Urinary bladder (tissue), 4 donors: Measurements from ENCODE around the gene MEF2B. TPM values are rescaled to one million over a fixed set of nuclear protein-coding genes. Genes with fewer than 3 reads are reported as not detected.

Experiments
- DNase-seq: peaks from one replicate; pipeline ENCODE4 v3.0.0-alpha.2; 2015; ENCODE audit errors: extremely low spot score
- H3K27ac ChIP-seq: one replicate; pipeline ENCODE4 v1.5.1; 2013; ENCODE audit warnings: low read depth, mild to moderate bottlenecking, moderate library complexity
- H3K36me3 ChIP-seq: one replicate; pipeline ENCODE4 v1.6.1; 2013; ENCODE audit warnings: mild to moderate bottlenecking, moderate library complexity; ENCODE audit not compliant: insufficient read depth
- H3K4me1 ChIP-seq: one replicate; pipeline ENCODE4 v1.6.1; 2013; ENCODE audit warnings: mild to moderate bottlenecking, moderate library complexity; ENCODE audit not compliant: insufficient read depth
- H3K4me3 ChIP-seq: one replicate; pipeline ENCODE4 v1.5.1; 2013; ENCODE audit warnings: low read depth, low read length
- WGBS: extraction: QIAGEN DNeasy Blood & Tissue Kit; methylation state at CpG from one replicate; pipeline ENCODE4 v1.1.7; 2013; 5-methylcytosine and 5-hydroxymethylcytosine counted together
- polyA plus RNA-seq: library from polyadenylated mRNA; stranded (reverse); fragments of 200-250 nt; gene quantifications from one replicate; pipeline ENCODE4 v1.2.3, GENCODE V29; 2013
- total RNA-seq: library from RNA; depleted of rRNA; stranded (reverse); fragments of >200 nt; gene quantifications from one replicate; pipeline ENCODE4 v1.2.3, GENCODE V29; 2014
- donor health status: healthy with polysubstance abuse.
- donor health status: healthy.

The MEF2B gene
- total RNA-seq (0.42 TPM), polyA plus RNA-seq (0.48 TPM)

GRCh38 chr19:19170053-19170872, at the start of gene MEF2B:
Gene MEF2B (minus strand): TSS chr19:19170263. CDS start chr19:19150735, 19,528 bp downstream.
- Histone ChIP-seq H3K4me3 (peak within 1 kb of the TSS; percentile 14), H3K36me3 (no peaks in the 10 kb centered on the region), H3K27ac (no peak within 1 kb of the TSS), H3K4me1 (no peaks in the 10 kb centered on the region)
- DNase-seq: no peak
- 9% methylated on average over 56 of the region's 56 CpGs for WGBS

- WGBS: 86% methylated on average over 21 of the region's 21 CpGs
- Histone ChIP-seq H3K4me1 (no peaks in the 10 kb centered on the region), H3K27ac (no peak overlapping the region), H3K36me3 (no peaks in the 10 kb centered on the region), H3K4me3 (no peak overlapping the region)
- no peak for DNase-seq
Observed at GRCh38 chr19:19218911-19219310, 48.8 kb upstream of the MEF2B start.

DNA sequence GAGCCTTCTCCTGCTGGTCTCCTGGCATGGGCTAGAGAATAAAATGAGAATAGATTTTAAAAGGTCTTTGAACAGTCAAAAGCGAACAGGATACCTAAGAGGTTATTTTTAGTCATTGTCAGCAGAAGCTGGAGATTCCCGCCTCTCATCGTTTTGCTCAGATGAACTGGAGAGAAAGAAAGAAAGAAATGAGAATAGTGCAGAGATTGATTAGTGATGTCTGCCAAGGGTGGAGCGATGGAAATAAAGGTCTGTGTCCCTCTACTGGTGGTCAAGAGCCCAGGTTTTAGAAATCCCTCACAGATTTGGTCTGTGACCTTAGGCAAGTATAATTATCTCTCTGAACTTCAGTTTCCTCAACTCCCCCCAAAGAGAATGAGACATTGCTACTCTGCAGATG, 47.0 kb upstream of the MEF2B start:
- DNase-seq: no peak
- WGBS: 53% methylated on average over 4 of the region's 4 CpGs
- Histone ChIP-seq H3K4me3 (no peak overlapping the region), H3K27ac (no peak overlapping the region), H3K4me1 (no peaks in the 10 kb centered on the region), H3K36me3 (no peaks in the 10 kb centered on the region)

DNA sequence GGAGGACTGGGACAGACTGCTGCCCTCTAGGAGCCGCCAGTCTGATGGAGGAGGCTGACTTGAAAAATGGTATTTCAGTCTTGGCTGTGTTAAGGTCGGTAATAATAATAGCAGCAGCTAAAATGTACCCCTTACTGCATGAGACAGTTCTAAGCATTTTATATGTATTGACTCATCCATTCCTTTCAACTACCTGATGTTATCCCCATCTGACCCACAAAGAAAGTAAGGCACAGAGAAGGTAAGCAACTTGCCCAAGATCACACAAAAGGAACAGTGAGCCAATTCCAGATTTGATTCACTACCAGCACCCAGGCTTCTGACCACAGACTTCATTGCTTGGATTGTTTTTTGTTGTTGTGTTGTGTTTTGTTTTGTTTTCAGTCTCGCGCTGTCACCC, 45.7 kb upstream of the MEF2B start:
- H3K36me3 ChIP-seq: no peaks in the 10 kb centered on the region
- no peak overlapping the region for H3K27ac ChIP-seq
- no peak for DNase-seq
- no peak overlapping the region for H3K4me3 ChIP-seq
- no peaks in the 10 kb centered on the region for H3K4me1 ChIP-seq
- WGBS: 78% methylated on average over 4 of the region's 4 CpGs

- no peak for DNase-seq
Observed at GRCh38 chr19:19214892-19215291, 44.8 kb upstream of the MEF2B start.

DNA sequence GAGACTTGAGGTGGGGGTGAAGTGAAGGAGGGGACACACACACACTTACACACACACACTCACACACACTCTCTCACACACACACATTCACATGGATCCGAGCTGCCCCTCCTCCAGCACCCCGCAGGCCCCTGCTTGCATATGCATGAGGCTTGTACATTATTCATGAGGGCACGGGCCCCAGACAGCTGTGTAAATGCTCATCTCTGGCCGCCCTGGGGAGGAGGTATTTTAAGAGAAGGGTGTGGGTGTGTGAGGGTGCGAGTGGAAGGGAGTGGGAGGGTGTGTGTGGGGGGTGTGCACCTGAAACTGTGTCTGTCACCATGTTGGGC, 44.1 kb upstream of the MEF2B start:
- WGBS: 7% methylated on average over 5 of the region's 5 CpGs
- no peak for DNase-seq
- H3K36me3 ChIP-seq: no peaks in the 10 kb centered on the region
- no peak overlapping the region for H3K4me3 ChIP-seq
- no peak overlapping the region for H3K27ac ChIP-seq
- H3K4me1 ChIP-seq: no peaks in the 10 kb centered on the region

More at GRCh38 chr19:19214892-19215291, 44.8 kb upstream of the MEF2B start:
- WGBS: under 1% methylated on average over 8 of the region's 8 CpGs
- Histone ChIP-seq H3K4me1 (no peaks in the 10 kb centered on the region), H3K27ac (no peak overlapping the region), H3K36me3 (no peaks in the 10 kb centered on the region), H3K4me3 (no peak overlapping the region)

DNA sequence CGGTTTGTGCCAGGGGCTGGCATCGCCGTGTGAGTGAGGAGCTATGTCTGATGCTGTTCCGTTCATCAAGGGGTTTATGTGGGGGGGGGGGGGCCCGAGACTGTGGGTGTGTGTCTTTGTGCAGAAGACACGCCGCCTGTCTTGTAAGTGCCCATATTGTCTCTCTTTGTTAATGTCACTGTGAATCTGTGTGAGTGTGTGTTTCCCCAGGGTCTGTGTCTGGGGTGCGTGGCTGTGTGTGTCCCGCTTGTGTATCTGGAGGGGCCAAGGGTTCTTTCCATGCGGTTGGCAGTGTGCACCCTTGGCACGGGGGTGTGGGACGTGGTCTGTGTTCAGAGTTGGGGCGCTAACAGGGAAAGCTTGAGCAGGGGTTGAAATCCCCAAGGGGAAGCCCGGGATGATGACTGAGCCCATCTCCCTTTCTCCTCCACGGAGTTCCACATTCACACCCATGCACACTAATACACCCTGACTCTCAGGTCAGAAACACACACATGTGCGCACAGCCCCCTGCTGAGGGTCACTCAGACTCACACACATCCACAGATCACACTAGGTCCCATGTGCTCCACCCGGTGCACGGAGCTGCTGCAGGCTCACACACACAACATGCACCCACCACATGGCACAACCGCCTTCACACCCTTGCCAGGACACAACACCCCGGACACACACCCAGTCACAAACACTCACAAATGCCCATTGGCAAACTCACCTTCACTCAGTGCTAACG, 43.5 kb upstream of the MEF2B start:
- no peaks in the 10 kb centered on the region for H3K4me1 ChIP-seq
- H3K4me3 ChIP-seq: no peak overlapping the region
- 50% methylated on average over 21 of the region's 21 CpGs for WGBS
- H3K36me3 ChIP-seq: no peaks in the 10 kb centered on the region
- H3K27ac ChIP-seq: no peak overlapping the region
- DNase-seq: no peak

DNA sequence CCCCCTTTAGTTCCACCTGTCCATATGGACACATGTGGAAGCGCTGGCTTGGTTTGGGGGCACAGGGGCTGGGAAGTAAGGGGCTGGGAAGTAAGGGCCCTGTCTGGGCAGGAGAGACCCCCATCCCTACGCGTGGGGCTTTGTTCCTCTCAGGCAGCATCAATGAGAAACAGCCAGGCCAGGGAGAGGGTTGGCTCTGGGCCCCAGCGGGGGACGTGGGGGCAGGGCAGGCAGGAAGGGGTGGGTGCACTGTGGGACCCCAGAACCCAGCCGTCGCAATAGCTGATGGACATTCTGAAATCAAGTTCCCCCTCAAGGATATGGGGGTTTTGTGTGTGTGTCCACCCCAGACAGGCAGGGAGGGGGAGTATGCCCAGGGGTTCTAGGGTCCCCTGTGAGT, 42.9 kb upstream of the MEF2B start:
- 10% methylated on average over 7 of the region's 7 CpGs for WGBS
- H3K4me1 ChIP-seq: no peaks in the 10 kb centered on the region
- no peak overlapping the region for H3K4me3 ChIP-seq
- no peak overlapping the region for H3K27ac ChIP-seq
- no peak for DNase-seq
- H3K36me3 ChIP-seq: no peaks in the 10 kb centered on the region

- WGBS: 8% methylated on average over 54 of the region's 54 CpGs
- DNase-seq: no peak
- Histone ChIP-seq H3K27ac (no peak within 1 kb of the TSS), H3K4me3 (no peak within 1 kb of the TSS), H3K4me1 (no peaks in the 10 kb centered on the region), H3K36me3 (no peaks in the 10 kb centered on the region)
Observed at GRCh38 chr19:19211499-19212420, 41.7 kb upstream of the MEF2B start, which contains the start of gene NCAN. Gene NCAN (plus strand): TSS chr19:19211958. CDS start chr19:19216954, 4,996 bp downstream.

DNA sequence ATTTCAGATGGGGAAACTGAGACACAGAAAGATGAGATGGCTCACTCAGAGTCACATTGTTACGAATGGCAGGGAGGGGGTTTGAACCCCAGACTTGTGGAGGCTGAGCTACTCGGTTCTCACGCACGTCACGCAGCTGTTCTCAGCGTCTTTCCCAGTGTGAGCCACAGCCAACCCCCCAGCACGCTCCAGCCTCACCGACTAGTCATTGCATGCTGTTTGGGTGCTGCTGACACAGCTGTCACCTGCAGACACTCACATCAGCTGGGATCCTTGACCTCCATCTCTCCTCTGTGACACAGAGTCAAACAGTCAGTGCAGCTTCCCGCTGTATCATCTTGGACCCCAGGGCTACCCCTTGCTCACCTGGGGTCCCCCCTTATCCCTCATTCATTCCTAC, 39.3 kb upstream of the MEF2B start:
- Histone ChIP-seq H3K27ac (no peak overlapping the region), H3K4me1 (no peaks in the 10 kb centered on the region), H3K36me3 (no peaks in the 10 kb centered on the region), H3K4me3 (no peak overlapping the region)
- DNase-seq: no peak
- 65% methylated on average over 9 of the region's 9 CpGs for WGBS

- Histone ChIP-seq H3K4me1 (no peaks in the 10 kb centered on the region), H3K36me3 (no peaks in the 10 kb centered on the region), H3K4me3 (no peak overlapping the region), H3K27ac (no peak overlapping the region)
- 44% methylated on average over 8 of the region's 8 CpGs for WGBS
- DNase-seq: no peak
Observed at GRCh38 chr19:19207637-19208572, 37.8 kb upstream of the MEF2B start.

- H3K27ac ChIP-seq: no peak overlapping the region
Observed at GRCh38 chr19:19206938-19207337, 36.9 kb upstream of the MEF2B start.

More at GRCh38 chr19:19206938-19207337, 36.9 kb upstream of the MEF2B start:
- 65% methylated on average over 5 of the region's 5 CpGs for WGBS
- H3K4me3 ChIP-seq: no peak overlapping the region
- DNase-seq: no peak
- no peaks in the 10 kb centered on the region for H3K36me3 ChIP-seq
- no peaks in the 10 kb centered on the region for H3K4me1 ChIP-seq
